ENCODE data around the gene HIPK2. TPM values are rescaled to one million over a fixed set of nuclear protein-coding genes. Genes with fewer than 3 reads are reported as not detected.

Gene HIPK2
- polyA plus RNA-seq, 3 donors = 1.6 to 12.1 (median 3.0) TPM

DNA sequence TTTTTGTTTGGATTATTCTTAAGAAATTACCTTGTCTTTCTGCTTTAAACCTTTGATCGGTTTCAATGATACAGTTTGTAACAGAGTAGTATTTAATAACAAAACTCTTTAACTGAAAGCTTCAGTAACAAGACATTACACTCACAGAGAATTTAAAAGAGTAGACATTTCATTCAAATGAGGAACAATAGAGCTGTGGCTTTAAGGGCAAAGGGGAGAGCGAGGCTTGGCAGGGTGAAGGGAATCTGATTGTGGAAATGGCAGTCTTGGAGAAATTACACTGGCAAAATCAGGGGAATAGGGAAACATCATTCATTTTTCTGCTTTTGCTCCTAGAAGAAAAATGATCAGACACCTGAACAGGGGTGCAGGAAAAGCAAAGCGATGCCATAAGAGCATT lies 5.1 kb upstream of the HIPK2 start:
- Mint-ChIP-seq H3K27me3 (ENCODE audit: low read depth in 3 of 3) (peaks cover 19 to 23% (median 21%) of the 10 kb centered on the region in 3 donors), H3K9me3 (peaks cover 0 to 6% (median 0%) of the 10 kb centered on the region in 7 donors), H3K4me3 (no peak overlapping the region), H3K27ac (no peak overlapping the region), H3K4me1 (peaks cover 11% of the 10 kb centered on the region), H3K36me3 (peaks cover 2 to 3% of the 10 kb centered on the region in 2 donors)
- Histone ChIP-seq H3K4me3 (replicated peaks in 1 of 3; ENCODE audit: low read depth in 2 of 3, low read length in 3 of 3) (no peak overlapping the region), H3K27me3 (ENCODE audit: control insufficient read depth in 2 of 2, insufficient read depth in 2 of 2, low read length in 2 of 2) (peaks cover 15 to 17% of the 10 kb centered on the region in 2 donors), H3K79me2 (ENCODE audit: insufficient read depth, low read length) (no peaks in the 10 kb centered on the region), H3K27ac (ENCODE audit: low read depth in 1 of 2, low read length in 2 of 2) (no peak overlapping the region), H3K4me2 (replicated peaks; ENCODE audit: extremely low read depth, low read length, poor library complexity, severe bottlenecking) (no peak overlapping the region), H3K9ac (ENCODE audit: insufficient read depth, low read length, poor library complexity, severe bottlenecking) (no peak overlapping the region), H3K4me1 (ENCODE audit: control insufficient read depth in 1 of 2, insufficient read depth in 2 of 2, low read length in 2 of 2) (peaks cover 8 to 10% of the 10 kb centered on the region in 2 donors), H3K9me3 (replicated peaks in 1 of 2; ENCODE audit: control insufficient read depth in 1 of 2, insufficient read depth in 1 of 2, low read length in 2 of 2) (no peaks in the 10 kb centered on the region), H4K20me1 (ENCODE audit: insufficient read depth, low read length) (no peaks in the 10 kb centered on the region), H3K36me3 (replicated peaks in 1 of 2; ENCODE audit: control insufficient read depth in 1 of 2, insufficient read depth in 2 of 2, low read length in 2 of 2) (no peaks in the 10 kb centered on the region), H2AFZ (ENCODE audit: insufficient read depth, low read depth, low read length, poor library complexity, severe bottlenecking) (no peak overlapping the region)
- intact Hi-C loops (cut with micrococcal nuclease) = no loop called here
- WGBS (ENCODE audit: insufficient coverage) = 66% methylated on average over 2 of the region's 3 CpGs
- DNase-seq = no peak
- TF ChIP-seq, protein P1, sequence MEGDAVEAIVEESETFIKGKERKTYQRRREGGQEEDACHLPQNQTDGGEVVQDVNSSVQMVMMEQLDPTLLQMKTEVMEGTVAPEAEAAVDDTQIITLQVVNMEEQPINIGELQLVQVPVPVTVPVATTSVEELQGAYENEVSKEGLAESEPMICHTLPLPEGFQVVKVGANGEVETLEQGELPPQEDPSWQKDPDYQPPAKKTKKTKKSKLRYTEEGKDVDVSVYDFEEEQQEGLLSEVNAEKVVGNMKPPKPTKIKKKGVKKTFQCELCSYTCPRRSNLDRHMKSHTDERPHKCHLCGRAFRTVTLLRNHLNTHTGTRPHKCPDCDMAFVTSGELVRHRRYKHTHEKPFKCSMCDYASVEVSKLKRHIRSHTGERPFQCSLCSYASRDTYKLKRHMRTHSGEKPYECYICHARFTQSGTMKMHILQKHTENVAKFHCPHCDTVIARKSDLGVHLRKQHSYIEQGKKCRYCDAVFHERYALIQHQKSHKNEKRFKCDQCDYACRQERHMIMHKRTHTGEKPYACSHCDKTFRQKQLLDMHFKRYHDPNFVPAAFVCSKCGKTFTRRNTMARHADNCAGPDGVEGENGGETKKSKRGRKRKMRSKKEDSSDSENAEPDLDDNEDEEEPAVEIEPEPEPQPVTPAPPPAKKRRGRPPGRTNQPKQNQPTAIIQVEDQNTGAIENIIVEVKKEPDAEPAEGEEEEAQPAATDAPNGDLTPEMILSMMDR (IDR thresholded peaks at IDR 0.05) = no peak

DNA sequence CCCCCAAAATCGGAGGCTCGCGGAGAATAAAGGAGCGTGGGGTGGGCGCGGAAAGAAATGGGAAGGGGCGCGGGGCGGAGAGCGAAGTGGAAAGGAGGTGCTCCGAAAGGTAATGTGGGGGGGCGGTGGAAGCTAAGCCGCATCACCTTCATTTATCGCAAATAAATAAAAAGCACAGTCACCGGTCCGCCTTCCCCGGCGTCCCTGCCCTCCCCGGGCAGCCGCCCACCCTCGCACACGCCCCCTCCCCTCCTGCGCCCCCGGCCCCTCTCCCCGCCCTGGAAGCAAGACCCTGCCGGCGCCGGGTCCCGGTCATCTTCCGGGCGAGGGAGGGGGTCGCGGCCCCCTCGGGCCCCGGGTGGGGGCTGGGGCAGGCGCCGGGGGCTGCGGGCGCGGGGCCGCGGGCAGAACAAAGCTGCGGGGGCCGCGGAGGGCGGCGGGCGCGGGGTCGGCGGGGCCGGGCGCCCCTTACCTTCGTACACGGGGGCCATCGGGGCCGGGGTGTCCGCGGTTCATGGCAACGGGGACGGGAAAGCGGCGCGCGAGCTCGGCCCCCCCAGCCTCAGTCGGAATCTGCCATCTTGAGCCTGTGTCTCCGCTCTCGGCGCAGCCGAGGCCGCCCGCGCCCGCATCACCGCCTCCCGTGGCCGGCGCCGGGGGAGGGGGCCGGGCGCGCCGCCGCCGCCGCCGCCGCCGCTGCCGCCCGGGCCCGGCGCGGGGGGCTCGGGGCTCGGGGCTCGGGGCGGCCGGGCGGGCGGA lies 486 bp downstream of the HIPK2 start:
- Mint-ChIP-seq H3K36me3 (peaks cover 20 to 30% of the 10 kb centered on the region in 2 donors), H3K27ac (peak overlapping the region; percentile 90 to 99 (median 97)), H3K4me1 (peaks cover 46% of the 10 kb centered on the region), H3K27me3 (ENCODE audit: low read depth in 3 of 3) (peaks cover 19 to 22% (median 21%) of the 10 kb centered on the region in 3 donors), H3K9me3 (peaks cover 0 to 6% (median 0%) of the 10 kb centered on the region in 7 donors), H3K4me3 (peak overlapping the region; percentile 99 to 100)
- peak overlapping the region; percentile 47 for H2AFZ ChIP-seq (ENCODE audit: insufficient read depth, low read depth, low read length, poor library complexity, severe bottlenecking)
- peaks cover 27% of the 10 kb centered on the region for H4K20me1 ChIP-seq (ENCODE audit: insufficient read depth, low read length)
- H3K4me1 ChIP-seq (ENCODE audit: control insufficient read depth in 1 of 2, insufficient read depth in 2 of 2, low read length in 2 of 2) = peaks cover 39 to 47% of the 10 kb centered on the region in 2 donors
- H3K9ac ChIP-seq (ENCODE audit: insufficient read depth, low read length, poor library complexity, severe bottlenecking) = peak overlapping the region; percentile 89
- DNase-seq = peak in 2 of 3 donors; percentile 27 to 28
- 0% methylated on average over 78 of the region's 102 CpGs for WGBS (ENCODE audit: insufficient coverage)
- H3K27me3 ChIP-seq (ENCODE audit: control insufficient read depth in 2 of 2, insufficient read depth in 2 of 2, low read length in 2 of 2) = peaks cover 12 to 15% of the 10 kb centered on the region in 2 donors
- peak overlapping the region; percentile 86 to 94 for H3K27ac ChIP-seq (ENCODE audit: low read depth in 1 of 2, low read length in 2 of 2)
- H3K9me3 ChIP-seq (replicated peaks in 1 of 2; ENCODE audit: control insufficient read depth in 1 of 2, insufficient read depth in 1 of 2, low read length in 2 of 2) = no peaks in the 10 kb centered on the region
- intact Hi-C loops (cut with micrococcal nuclease) = loop anchor here (5.0 to 10.0 kb wide), 5 partner anchors 47 to 137 kb away; partner anchors contain the start of gene TBXAS1 (in 2 of the 2)
- H3K4me2 ChIP-seq (replicated peaks; ENCODE audit: extremely low read depth, low read length, poor library complexity, severe bottlenecking) = peak overlapping the region; percentile 94
- H3K4me3 ChIP-seq (replicated peaks in 1 of 3; ENCODE audit: low read depth in 2 of 3, low read length in 3 of 3) = peak overlapping the region; percentile 73 to 90 (median 89)
- H3K36me3 ChIP-seq (replicated peaks in 1 of 2; ENCODE audit: control insufficient read depth in 1 of 2, insufficient read depth in 2 of 2, low read length in 2 of 2) = peaks cover 0 to 7% of the 10 kb centered on the region in 2 donors
- H3K79me2 ChIP-seq (ENCODE audit: insufficient read depth, low read length) = peaks cover 52% of the 10 kb centered on the region
- TF ChIP-seq, protein P1 (IDR thresholded peaks at IDR 0.05) = no peak

Data from CD14-positive monocyte (primary cell).